SU-DHL-6 (cell line): Measurements from ENCODE around the gene UCN.

Experiments used
- EZH2phosphoT487 ChIP-seq: fragments of 200-600 bp; sonication (generic), shearing (Covaris generic); conservative IDR thresholded peaks from 2 replicates; pipeline ENCODE4 v1.6.1; 2018; ENCODE audit warnings: mild to moderate bottlenecking, antibody characterized with exemption, low read length, moderate library complexity, mixed read lengths
- TF ChIP-seq, protein P1 (sequence below): fragments of 200-600 bp; sonication (generic); IDR thresholded peaks from one replicate; pipeline ENCODE4 v1.5.1; 2017; ENCODE audit warnings: antibody characterized with exemption, mild to moderate bottlenecking, low read length, moderate library complexity; ENCODE audit not compliant: insufficient read depth, poor library complexity, severe bottlenecking

DNA sequence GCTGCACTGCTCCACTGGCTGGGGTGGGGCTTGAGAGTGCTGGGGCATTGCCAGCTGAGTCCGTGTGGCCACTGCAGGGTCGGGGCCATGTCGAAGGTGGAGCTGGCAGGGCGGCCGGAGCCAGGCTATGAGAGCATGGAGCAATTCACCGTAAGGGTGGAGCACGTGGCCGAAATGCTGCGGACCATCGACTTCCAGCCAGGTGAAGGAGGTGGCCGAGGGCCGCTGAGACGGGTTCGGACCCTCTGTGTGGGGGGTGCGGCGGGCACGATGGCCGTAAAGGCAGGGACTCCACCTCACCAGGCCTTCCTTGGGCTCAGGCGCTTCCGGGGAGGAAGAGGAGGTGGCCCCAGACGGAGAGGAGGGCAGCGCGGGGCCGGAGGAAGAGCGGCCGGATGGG, 2.1 kb downstream of the UCN start:
- TF ChIP-seq, protein P1, sequence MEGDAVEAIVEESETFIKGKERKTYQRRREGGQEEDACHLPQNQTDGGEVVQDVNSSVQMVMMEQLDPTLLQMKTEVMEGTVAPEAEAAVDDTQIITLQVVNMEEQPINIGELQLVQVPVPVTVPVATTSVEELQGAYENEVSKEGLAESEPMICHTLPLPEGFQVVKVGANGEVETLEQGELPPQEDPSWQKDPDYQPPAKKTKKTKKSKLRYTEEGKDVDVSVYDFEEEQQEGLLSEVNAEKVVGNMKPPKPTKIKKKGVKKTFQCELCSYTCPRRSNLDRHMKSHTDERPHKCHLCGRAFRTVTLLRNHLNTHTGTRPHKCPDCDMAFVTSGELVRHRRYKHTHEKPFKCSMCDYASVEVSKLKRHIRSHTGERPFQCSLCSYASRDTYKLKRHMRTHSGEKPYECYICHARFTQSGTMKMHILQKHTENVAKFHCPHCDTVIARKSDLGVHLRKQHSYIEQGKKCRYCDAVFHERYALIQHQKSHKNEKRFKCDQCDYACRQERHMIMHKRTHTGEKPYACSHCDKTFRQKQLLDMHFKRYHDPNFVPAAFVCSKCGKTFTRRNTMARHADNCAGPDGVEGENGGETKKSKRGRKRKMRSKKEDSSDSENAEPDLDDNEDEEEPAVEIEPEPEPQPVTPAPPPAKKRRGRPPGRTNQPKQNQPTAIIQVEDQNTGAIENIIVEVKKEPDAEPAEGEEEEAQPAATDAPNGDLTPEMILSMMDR: no peak
- TF ChIP-seq EZH2phosphoT487: no peak
